ENCODE data around the gene NSRP1.

The NSRP1 gene

GRCh38 chr17:30101686-30102390 is 14.8 kb upstream of the NSRP1 start:
- Histone ChIP-seq H3K36me3 (ENCODE audit: control insufficient read depth in 2 of 2, insufficient read depth in 1 of 2, low read length in 2 of 2) (no peaks in the 10 kb centered on the region), H3K9me3 (ENCODE audit: control insufficient read depth, insufficient read depth, low read depth, low read length) (no peaks in the 10 kb centered on the region), H3K4me1 (ENCODE audit: control insufficient read depth, insufficient read depth, low read length) (no peaks in the 10 kb centered on the region), H3K4me3 (ENCODE audit: low read depth, low read length) (no peak overlapping the region), H3K27ac (ENCODE audit: extremely low read depth, low read depth, low read length) (no peak overlapping the region)
- peak; percentile 33; the same call in 1 of the 2 replicates for TF ChIP-seq ZFHX2 (tag by site-specific recombination; conservative IDR thresholded peaks at IDR 0.05)
- no peak for TF ChIP-seq GFI1B (tag by site-specific recombination; IDR thresholded peaks at IDR 0.05)
- peak; percentile 37; the same call in 1 of the 2 replicates for TF ChIP-seq EGR2 (tag by site-specific recombination; IDR thresholded peaks at IDR 0.05; ENCODE audit: low read depth)
- ChIA-PET POLR2A (no interaction called here), CTCF (interaction anchor here (0.6 to 8.4 kb wide), 3 partner anchors 8 to 235 kb away, joined by 3 to 170 read pairs (median 129); partner anchors contain the start of gene TMIGD1)

GRCh38 chr17:30103921-30104320 is 12.7 kb upstream of the NSRP1 start:
- Histone ChIP-seq H3K9me3 (ENCODE audit: control insufficient read depth, insufficient read depth, low read depth, low read length) (no peaks in the 10 kb centered on the region), H3K4me3 (ENCODE audit: low read depth, low read length) (no peak overlapping the region), H3K36me3 (ENCODE audit: control insufficient read depth in 2 of 2, insufficient read depth in 1 of 2, low read length in 2 of 2) (no peaks in the 10 kb centered on the region), H3K4me1 (ENCODE audit: control insufficient read depth, insufficient read depth, low read length) (no peaks in the 10 kb centered on the region), H3K27ac (ENCODE audit: extremely low read depth, low read depth, low read length) (no peak overlapping the region)
- ChIA-PET POLR2A (interaction anchor here (1.4 to 2.4 kb wide), 3 partner anchors 21 to 231 kb away, joined by 5 to 12 read pairs (median 6); partner anchors contain the start of genes BLMH and TMIGD1), CTCF (interaction anchor here (0.5 to 8.4 kb wide), 56 partner anchors 10 to 810 kb away, joined by 3 to 170 read pairs (median 4); partner anchors contain the start of genes BLMH, NSRP1 and TMIGD1)
- TF ChIP-seq ZNF561 (tag by site-specific recombination; IDR thresholded peaks at IDR 0.05; ENCODE audit: borderline replicate concordance) (no peak), ZNF391 (tag by site-specific recombination; IDR thresholded peaks at IDR 0.05; ENCODE audit: borderline replicate concordance, low read depth) (no peak), ZBTB21 (tag by site-specific recombination; IDR thresholded peaks at IDR 0.05) (no peak), OVOL3 (tag by site-specific recombination; IDR thresholded peaks at IDR 0.05) (no peak), ZNF311 (tag by site-specific recombination; IDR thresholded peaks at IDR 0.05; ENCODE audit: borderline replicate concordance) (no peak), ZNF670 (tag by site-specific recombination; IDR thresholded peaks at IDR 0.05; ENCODE audit: low read depth) (no peak), GLIS1 (tag by site-specific recombination; IDR thresholded peaks at IDR 0.05) (no peak), ELK4 (IDR thresholded peaks at IDR 0.05; ENCODE audit: borderline replicate concordance, low read depth, low read length) (no peak), ZBTB6 (tag by site-specific recombination; IDR thresholded peaks at IDR 0.05) (no peak), PRDM4 (tag by site-specific recombination; IDR thresholded peaks at IDR 0.05) (no peak), ZNF830 (tag by site-specific recombination; IDR thresholded peaks at IDR 0.05; ENCODE audit: low read depth) (no peak), SETDB1 (IDR thresholded peaks at IDR 0.05; ENCODE audit: insufficient read length, low read length) (no peak), ZNF837 (tag by site-specific recombination; IDR thresholded peaks at IDR 0.05) (no peak)
